Stimulated activated CD4-positive, alpha-beta T cell treated with anti-CD3 and anti-CD28 coated beads, TNF-alpha, amount 100 ng/mL, for 24 hours (primary cell): Measurements from ENCODE around the gene LRRC8C.
"Not testable (repeated sequence)": the region's sequence is repeated elsewhere in the genome, so short reads cannot be mapped to it uniquely, and the experiment has no call there.

Experiments used
- DNase-seq, 3 experiments: peaks; one replicate each; pipeline ENCODE4 v3.0.0-alpha.2; 2020; ENCODE audit warnings: low read depth in 3 of 3

LRRC8C gene

GRCh38 chr1:89607586-89608318 is 25.2 kb upstream of the LRRC8C start:
- DNase-seq = no peak

GRCh38 chr1:89608319-89608983 is 24.5 kb upstream of the LRRC8C start:
- DNase-seq = peak; percentile 54 to 64 (median 59)

GRCh38 chr1:89608984-89609725 is 23.8 kb upstream of the LRRC8C start:
- peak in 2 of 3 experiments; percentile 35 to 62 for DNase-seq

GRCh38 chr1:89609781-89610456 is 23.0 kb upstream of the LRRC8C start:
- peak in 1 of 3 experiments; percentile 45 for DNase-seq

GRCh38 chr1:89610457-89611011 is 22.4 kb upstream of the LRRC8C start:
- DNase-seq = no peak

- DNase-seq = no peak
Measured at GRCh38 chr1:89611721-89612120, 21.2 kb upstream of the LRRC8C start.

DNA sequence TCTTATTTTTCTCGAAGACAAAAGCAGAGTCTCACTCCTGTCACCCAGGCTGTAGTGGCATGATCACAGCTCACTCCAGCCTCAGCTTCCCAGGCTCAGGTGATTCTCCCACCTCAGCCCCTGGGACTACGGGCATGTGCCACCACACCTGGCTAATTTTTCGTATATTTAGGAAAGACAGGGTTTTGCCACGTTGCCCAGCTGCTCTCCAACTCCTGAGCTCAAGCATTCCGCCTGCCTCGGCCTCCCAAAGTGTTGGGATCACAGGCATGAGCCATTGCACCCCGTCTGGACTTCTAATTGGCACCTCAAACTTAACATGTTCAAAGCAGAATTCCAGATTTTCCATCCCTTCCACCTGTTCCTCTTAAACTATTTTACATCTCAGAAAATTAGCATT is 19.0 kb upstream of the LRRC8C start:
- no peak for DNase-seq

- no peak for DNase-seq
Measured at GRCh38 chr1:89615676-89616598, 17.0 kb upstream of the LRRC8C start.

DNA sequence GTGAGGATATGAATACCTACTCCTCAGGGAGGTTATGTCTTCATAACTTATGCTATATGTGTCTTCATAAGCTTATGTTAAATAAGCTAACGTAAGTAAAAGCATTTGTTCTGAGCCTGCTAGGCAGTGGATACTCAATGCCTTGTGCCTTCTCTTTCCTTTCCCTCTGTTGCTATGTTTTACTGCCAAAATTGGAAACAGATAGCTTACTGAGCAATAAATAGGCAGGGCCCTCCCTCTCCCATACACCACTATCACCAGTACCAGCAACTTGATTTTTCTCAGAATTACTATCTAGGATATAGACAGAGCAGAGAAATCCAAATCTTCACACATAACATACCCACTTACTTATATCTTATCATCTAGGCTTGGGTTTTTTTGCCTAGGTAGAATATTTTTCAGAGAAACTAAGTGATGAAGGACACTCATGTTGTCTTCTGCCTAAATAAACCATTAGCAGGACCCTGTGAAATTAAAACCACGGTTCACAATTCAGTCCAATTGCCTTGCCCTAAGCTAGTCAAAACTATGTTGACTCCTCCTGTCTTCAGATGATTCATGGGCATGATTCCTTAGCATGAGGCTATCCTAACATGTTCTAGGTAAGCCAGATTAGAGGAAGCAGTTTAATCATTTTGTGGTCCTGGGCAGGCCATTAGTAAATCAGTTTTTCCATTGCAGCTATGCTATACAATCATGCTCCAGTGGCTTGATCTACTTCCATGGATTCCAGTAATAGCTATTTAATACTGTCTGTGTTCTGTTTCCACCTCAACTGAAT is 15.9 kb upstream of the LRRC8C start:
- DNase-seq = no peak

DNA sequence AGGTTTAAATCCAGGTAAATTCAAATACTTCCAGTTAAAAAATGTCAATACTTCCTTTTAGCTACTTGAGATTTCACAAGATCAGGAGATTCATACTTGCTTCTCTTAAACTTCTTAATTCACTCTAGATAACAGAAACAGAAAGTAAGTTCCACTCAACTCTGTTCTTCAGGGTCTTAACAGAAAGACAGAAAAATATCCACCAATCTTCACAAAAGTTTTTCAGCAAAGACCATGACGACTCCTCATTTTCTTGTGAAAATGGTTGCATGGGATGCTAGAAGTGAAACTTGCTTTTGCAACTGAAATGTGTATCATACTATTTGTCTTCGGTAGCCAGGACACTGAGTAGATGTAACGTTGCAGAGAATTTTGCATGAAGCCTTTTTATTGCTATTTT is 12.3 kb upstream of the LRRC8C start:
- DNase-seq = no peak

DNA sequence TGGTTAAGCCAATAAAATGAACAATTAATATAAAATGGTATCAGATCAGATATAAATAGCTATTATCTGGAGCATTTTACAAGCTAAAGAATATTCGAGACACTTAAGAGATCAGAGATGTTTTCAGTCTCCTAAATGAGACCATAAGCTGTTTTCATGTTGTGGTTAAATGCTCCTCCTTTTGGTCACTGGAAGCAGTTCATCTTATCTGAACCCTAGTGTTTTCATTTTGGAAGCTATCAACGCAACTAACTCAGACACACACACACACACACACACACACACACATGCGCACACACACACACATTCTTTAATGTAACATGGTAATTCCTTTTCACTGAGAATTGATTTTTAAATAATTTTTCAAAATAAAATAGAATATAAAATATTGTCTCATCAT is 10.0 kb upstream of the LRRC8C start:
- no peak for DNase-seq

DNA sequence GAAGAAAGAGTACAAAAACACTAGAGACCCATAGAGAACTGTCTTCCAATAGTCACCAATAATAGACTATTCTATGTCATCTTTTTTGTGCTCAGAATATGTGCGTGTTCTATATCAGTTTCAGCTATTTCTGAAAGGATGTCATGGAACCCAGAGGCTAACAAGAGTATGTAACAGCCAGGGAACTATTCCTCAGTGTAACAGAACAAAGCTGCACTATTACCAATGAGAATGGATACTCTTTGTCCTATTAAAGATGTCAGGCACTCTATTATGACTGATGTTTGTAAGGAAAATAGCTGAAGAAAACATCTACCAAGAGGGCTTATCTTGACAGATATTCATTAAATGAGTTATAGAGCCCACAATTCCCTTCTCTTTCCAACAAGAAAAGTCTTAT is 8.6 kb upstream of the LRRC8C start:
- no peak for DNase-seq

- no peak for DNase-seq
Measured at GRCh38 chr1:89624715-89625323, 8.1 kb upstream of the LRRC8C start.

- no peak for DNase-seq
Measured at GRCh38 chr1:89627596-89627962, 5.3 kb upstream of the LRRC8C start.

GRCh38 chr1:89629146-89629545 is 3.8 kb upstream of the LRRC8C start:
- DNase-seq = no peak

- DNase-seq = not testable (repeated sequence)
Measured at GRCh38 chr1:89629600-89629999, 3.3 kb upstream of the LRRC8C start.

GRCh38 chr1:89630048-89630447 is 2.9 kb upstream of the LRRC8C start:
- DNase-seq = no peak

DNA sequence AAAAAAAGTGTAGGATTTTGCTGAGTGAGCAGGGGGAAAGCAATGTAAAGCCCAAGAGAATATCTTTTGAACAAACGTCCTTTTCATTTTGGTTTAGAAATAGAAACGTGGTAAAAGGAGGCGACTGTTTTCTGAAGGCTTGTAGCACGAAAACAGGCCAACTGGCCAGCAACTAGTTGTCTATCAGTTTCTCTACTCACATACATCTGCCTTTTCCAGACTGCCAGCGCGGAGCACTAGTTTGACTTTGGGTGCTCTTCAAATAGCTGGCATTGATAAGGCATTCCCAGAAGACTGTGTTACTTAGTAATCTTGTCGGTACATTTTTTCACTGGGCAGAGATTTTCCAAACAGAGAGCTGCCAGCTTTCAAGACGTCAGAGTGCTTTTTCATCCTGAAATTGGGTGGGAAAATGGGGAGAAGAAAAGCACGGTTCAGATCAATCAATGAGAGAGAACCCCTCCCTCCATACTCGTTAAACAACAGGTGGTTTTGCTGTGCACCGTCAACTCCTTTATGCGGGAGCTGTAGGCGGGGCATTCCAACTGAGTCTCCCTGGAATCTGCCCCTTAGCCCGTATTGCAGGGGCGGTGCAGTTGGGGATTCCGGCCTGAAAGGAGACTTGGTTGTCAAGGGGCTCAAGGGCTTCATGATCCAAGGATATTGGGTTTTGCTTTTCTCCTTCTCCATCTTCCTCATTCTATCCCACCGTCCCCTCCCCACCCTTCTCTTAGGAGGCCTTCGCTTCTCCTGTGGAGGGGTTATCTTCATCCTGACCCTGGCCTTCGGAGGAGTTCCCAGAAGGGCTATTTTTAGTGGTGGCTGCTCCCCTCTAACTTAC is 884 bp upstream of the LRRC8C start:
- no peak for DNase-seq
